Dendritic cell treated with granulocyte-macrophage colony-stimulating factor and Interleukin-4, amounts not matched to agents 40 ng/mL and 50 ng/mL, for 4 days (primary cell): ENCODE results near the gene MIOS.
"Not testable (repeated sequence)": the region's sequence is repeated elsewhere in the genome, so short reads cannot be mapped to it uniquely, and the experiment has no call there.

ENCODE experiments used
- H3K27ac Mint-ChIP-seq: one replicate; pipeline ENCODE4 v1.8.0; 2022; ENCODE audit warnings: mild to moderate bottlenecking, mixed read lengths
- H3K27me3 Mint-ChIP-seq: one replicate; pipeline ENCODE4 v1.8.0; 2022; ENCODE audit warnings: mild to moderate bottlenecking, mixed read lengths
- H3K36me3 Mint-ChIP-seq: one replicate; pipeline ENCODE4 v1.8.0; 2022; ENCODE audit warnings: low read depth, mixed read lengths
- H3K4me1 Mint-ChIP-seq: one replicate; pipeline ENCODE4 v1.8.0; 2022; ENCODE audit warnings: low read depth, mixed read lengths
- H3K4me3 Mint-ChIP-seq: one replicate; pipeline ENCODE4 v1.8.0; 2022; ENCODE audit warnings: mild to moderate bottlenecking, moderate library complexity, mixed read lengths
- H3K9me3 Mint-ChIP-seq: one replicate; pipeline ENCODE4 v1.8.0; 2022; ENCODE audit warnings: mixed read lengths
- intact Hi-C: fragments of 100-400 bp; cut with micrococcal nuclease; formaldehyde crosslinking; loops from one replicate; pipeline ENCODE4 v1.15.0; 2022

MIOS gene

DNA sequence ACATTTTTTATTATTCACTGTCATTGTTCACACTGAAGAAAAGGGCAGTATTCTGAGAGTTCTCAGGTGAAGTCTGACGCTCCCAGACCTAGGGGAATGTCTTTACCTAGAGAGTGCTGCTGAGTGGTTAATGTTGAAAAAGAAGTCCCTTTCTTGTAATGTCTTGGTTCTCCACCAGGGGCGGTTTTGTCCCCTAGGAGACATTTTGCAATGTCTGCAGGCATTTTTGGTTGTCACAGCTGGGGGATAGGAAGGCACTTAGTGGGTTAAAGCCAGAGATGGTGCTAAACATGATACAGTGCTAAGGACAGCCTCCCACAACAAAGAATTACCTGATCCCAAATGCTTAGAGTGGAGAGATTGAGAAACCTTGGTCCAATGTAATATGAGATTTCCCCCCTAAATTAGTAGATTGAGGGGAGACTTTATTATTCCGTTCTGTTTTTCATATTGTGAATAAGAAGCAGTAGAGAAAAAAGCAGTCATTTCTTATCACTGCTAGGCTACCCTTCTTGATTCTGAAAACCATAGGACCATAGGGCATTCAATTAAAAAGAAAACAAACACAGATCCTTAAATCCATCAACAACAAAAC, 87.0 kb downstream of the MIOS start:
- Mint-ChIP-seq H3K4me1 (peaks cover 17% of the 10 kb centered on the region), H3K36me3 (peaks cover 17% of the 10 kb centered on the region), H3K27ac (no peak overlapping the region), H3K4me3 (no peak overlapping the region), H3K9me3 (peaks cover 25% of the 10 kb centered on the region), H3K27me3 (no peaks in the 10 kb centered on the region)
- intact Hi-C loops: no loop called here

GRCh38 chr7:7654964-7655715, 88.5 kb downstream of the MIOS start:
- H3K4me3 Mint-ChIP-seq: no peak overlapping the region
- H3K9me3 Mint-ChIP-seq: peaks cover 38% of the 10 kb centered on the region
- H3K4me1 Mint-ChIP-seq: peaks cover 17% of the 10 kb centered on the region
- intact Hi-C loops: no loop called here
- H3K36me3 Mint-ChIP-seq: peaks cover 27% of the 10 kb centered on the region
- no peaks in the 10 kb centered on the region for H3K27me3 Mint-ChIP-seq
- no peak overlapping the region for H3K27ac Mint-ChIP-seq

- Mint-ChIP-seq H3K9me3 (peaks cover 38% of the 10 kb centered on the region), H3K4me1 (peaks cover 21% of the 10 kb centered on the region), H3K36me3 (peaks cover 27% of the 10 kb centered on the region)
- intact Hi-C loops, H3K4me3 Mint-ChIP-seq, H3K27me3 Mint-ChIP-seq, H3K27ac Mint-ChIP-seq: not testable (repeated sequence)
Observed at GRCh38 chr7:7656459-7656858, 89.8 kb downstream of the MIOS start.
